ENCODE results near the gene ATP6V0D1.

ATP6V0D1 gene

DNA sequence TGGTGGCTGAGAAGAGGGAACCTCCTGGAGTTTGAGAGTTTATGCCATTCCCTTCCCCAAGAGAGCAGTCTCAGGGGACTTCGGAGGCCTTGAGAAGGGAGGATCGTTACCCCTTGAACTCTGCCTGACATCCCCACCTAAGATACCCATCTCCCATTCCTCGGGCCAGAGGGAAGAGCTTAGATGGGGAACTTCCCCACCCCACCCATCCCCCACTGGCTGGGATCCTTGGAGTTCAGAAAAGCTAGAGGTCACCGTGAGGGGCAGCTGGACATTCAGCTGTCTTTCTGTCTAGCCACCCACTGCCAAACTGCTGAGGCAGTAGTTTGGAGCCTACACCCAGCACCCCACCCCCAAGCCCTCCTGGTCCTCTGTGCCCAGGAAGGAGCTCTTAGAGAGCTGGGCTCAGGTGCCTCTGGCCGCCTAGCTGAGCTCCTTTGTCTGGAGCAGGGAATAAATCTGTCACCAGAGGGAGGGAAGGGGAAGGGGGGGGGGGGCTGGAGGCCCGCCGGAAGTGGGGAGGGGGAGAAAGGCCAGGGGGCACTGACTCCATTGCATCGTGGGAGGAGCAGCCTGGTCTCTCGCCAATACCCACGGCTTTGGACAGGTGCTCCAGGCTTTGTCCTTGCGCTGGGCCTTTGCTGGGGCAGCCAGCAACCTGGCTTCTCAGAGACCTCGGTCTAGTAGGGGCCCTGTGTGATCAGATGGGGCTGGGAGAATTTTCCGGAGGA, 49.0 kb downstream of the ATP6V0D1 start:
- Histone ChIP-seq H3K9ac (ENCODE audit: insufficient read length) (no peak overlapping the region), H3K27ac (no peak overlapping the region), H3K9me3 (ENCODE audit: low read depth, low read length) (no peaks in the 10 kb centered on the region), H3K4me3 (no peak overlapping the region), H3K36me3 (ENCODE audit: insufficient read depth, low read length) (no peaks in the 10 kb centered on the region)
- DNase-seq (ENCODE audit: low read depth, low spot score): no peak
- TF ChIP-seq EZH2 (IDR thresholded peaks at IDR 0.05) (no peak), POLR2AphosphoS5 (IDR thresholded peaks at IDR 0.05; ENCODE audit: borderline replicate concordance, low read depth, low read length) (no peak), FOXP2 (optimal IDR thresholded peaks at IDR 0.05; ENCODE audit: control extremely low read depth, extremely low read length, insufficient read depth) (no peak)

DNA sequence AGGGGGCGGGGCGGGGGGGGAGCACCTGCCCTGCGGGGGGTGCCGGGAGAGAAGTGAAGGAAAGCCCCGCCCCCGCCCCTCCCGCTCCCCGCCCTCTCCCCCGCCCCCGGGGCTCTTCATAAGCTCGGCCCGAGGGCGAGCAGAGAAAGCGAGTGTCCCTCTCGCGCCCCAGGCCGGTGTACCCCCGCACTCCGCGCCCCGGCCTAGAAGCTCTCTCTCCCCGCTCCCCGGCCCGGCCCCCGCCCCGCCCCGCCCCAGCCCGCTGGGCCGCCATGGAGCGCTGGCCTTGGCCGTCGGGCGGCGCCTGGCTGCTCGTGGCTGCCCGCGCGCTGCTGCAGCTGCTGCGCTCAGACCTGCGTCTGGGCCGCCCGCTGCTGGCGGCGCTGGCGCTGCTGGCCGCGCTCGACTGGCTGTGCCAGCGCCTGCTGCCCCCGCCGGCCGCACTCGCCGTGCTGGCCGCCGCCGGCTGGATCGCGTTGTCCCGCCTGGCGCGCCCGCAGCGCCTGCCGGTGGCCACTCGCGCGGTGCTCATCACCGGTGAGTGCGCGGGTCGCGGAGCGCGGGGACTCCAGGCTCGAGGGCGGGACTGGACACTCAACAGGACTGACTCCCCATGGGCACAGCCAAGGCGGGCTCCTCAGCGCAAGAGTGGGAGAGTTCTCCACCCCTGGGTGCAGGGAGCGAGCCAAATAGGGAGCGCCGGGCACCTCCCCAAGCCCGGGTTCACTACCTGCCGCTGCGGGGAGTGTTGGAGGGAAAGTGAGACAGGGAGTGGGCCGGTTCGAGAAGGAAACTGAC, 49.8 kb downstream of the ATP6V0D1 start, which contains the start of gene HSD11B2:
Gene HSD11B2 (plus strand): TSS at position 145 of the 798 bp plus-strand sequence. CDS start 128 bp downstream, at position 273.
- H3K36me3 ChIP-seq (ENCODE audit: insufficient read depth, low read length): no peaks in the 10 kb centered on the region
- peak within 1 kb of the TSS; percentile 82 for H3K4me3 ChIP-seq
- H3K27ac ChIP-seq: no peak within 1 kb of the TSS
- no peaks in the 10 kb centered on the region for H3K9me3 ChIP-seq (ENCODE audit: low read depth, low read length)
- no peak for TF ChIP-seq EZH2 (IDR thresholded peaks at IDR 0.05)
- TF ChIP-seq POLR2AphosphoS5 (IDR thresholded peaks at IDR 0.05; ENCODE audit: borderline replicate concordance, low read depth, low read length): no peak
- TF ChIP-seq FOXP2 (optimal IDR thresholded peaks at IDR 0.05; ENCODE audit: control extremely low read depth, extremely low read length, insufficient read depth): no peak
- DNase-seq (ENCODE audit: low read depth, low spot score): no peak
- peak within 1 kb of the TSS; percentile 65 for H3K9ac ChIP-seq (ENCODE audit: insufficient read length)

DNA sequence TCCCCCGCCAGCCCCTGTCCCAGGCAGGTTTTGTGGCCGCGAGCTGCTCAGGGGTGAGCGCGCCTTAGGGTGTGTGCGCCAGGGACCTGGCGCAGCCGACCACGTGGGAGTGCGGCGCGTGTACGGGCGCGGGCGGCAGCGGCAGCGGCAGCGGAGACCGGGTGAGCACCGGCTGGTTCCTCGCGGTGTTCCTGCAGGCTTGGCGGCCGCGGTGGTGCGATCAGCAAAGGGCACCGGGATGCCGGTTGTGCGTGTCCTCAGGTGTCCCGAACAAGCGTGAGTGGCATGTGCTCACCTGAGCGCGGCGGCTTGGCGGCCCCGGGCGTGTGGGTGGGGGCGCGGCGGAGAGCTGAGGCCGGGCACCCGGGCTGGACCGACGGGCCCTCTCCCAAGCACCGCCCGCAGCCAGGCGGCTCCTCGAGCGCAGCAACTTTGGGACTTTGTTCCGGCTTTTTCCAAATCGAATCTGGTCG, 50.4 kb downstream of the ATP6V0D1 start:
- Histone ChIP-seq H3K27ac (no peak overlapping the region), H3K9me3 (ENCODE audit: low read depth, low read length) (no peaks in the 10 kb centered on the region), H3K9ac (ENCODE audit: insufficient read length) (peak overlapping the region; percentile 65), H3K36me3 (ENCODE audit: insufficient read depth, low read length) (no peaks in the 10 kb centered on the region), H3K4me3 (peak overlapping the region; percentile 82)
- no peak for DNase-seq (ENCODE audit: low read depth, low spot score)
- no peak for TF ChIP-seq POLR2AphosphoS5 (IDR thresholded peaks at IDR 0.05; ENCODE audit: borderline replicate concordance, low read depth, low read length)
- TF ChIP-seq EZH2 (IDR thresholded peaks at IDR 0.05): no peak
- no peak for TF ChIP-seq FOXP2 (optimal IDR thresholded peaks at IDR 0.05; ENCODE audit: control extremely low read depth, extremely low read length, insufficient read depth)

DNA sequence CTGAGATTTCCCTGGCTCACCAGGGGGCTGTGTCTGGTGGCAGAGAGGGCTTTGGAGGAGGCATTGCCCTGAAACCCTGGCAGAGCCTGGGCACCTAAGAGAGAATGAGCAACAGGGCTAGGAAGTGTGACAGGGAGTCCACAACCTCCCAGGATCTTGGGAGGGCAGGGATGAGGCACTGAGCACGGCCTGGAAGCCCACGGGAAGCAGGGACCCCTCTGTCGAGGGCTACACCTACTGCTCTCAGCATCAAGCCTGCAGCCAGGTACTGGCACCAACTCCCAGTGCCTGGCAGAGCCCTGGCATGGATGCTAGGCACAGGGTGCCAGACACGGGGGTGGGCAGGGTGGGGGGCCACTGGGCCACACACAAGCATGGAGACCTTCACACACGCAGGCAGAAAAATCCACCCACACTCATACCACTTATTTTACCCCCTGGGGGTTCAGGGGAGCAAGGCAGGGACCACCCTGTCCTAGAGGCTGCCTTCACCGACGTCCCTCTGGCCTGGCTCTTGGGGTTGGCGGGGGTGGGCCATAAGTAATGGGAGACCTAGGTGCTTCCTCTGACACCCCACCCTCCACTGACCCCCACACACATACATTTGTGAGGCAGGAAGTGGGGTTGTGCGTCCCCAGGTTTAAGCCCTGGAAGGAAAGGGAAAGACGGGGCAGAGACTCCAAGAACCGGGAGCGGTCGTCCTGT, 51.0 kb downstream of the ATP6V0D1 start:
- no peak for TF ChIP-seq EZH2 (IDR thresholded peaks at IDR 0.05)
- no peak for TF ChIP-seq FOXP2 (optimal IDR thresholded peaks at IDR 0.05; ENCODE audit: control extremely low read depth, extremely low read length, insufficient read depth)
- no peak for TF ChIP-seq POLR2AphosphoS5 (IDR thresholded peaks at IDR 0.05; ENCODE audit: borderline replicate concordance, low read depth, low read length)
- Histone ChIP-seq H3K9me3 (ENCODE audit: low read depth, low read length) (no peaks in the 10 kb centered on the region), H3K36me3 (ENCODE audit: insufficient read depth, low read length) (no peaks in the 10 kb centered on the region), H3K4me3 (peak overlapping the region; percentile 82), H3K9ac (ENCODE audit: insufficient read length) (peak overlapping the region; percentile 65), H3K27ac (no peak overlapping the region)
- DNase-seq (ENCODE audit: low read depth, low spot score): no peak

DNA sequence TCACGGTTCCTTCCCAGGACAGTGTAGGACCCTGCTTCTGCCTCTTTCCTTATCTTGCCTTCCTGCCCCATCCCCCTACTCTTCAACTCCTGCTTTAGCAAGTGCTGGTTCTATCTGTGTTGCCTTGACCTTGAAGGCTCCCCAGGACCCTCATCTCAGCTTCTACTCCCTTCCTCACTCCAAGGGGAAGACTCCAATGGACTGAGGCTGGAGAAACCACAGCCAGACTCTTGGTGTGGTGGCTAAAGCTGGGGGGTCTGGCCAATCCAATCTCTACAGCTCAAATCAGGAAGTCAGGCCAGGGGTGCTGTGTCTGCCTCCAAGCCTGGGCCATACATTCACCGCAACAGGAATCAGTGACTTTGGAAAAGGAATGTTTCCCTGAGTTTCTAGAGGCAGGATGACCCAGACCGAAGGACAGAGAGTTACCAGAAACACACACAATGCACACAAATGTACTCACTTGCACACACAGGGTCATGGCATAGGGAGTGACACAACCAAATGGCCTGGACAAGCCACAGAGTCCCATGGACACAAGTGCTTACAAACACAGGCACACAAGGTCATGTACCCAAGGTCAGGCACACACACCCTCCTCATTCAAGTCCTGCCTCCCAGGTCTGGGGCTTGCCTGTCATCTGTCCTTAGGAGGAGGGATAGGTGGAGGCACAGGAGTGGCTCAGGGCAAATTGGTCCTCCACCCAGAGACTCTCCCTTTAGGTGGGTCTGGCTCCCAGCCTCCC, 51.7 kb downstream of the ATP6V0D1 start:
- Histone ChIP-seq H3K27ac (no peak overlapping the region), H3K36me3 (ENCODE audit: insufficient read depth, low read length) (no peaks in the 10 kb centered on the region), H3K9ac (ENCODE audit: insufficient read length) (no peak overlapping the region), H3K9me3 (ENCODE audit: low read depth, low read length) (no peaks in the 10 kb centered on the region), H3K4me3 (0 out of 2 replicates have a peak overlapping the region, but pooled peaks have one; percentile 82)
- no peak for DNase-seq (ENCODE audit: low read depth, low spot score)
- no peak for TF ChIP-seq EZH2 (IDR thresholded peaks at IDR 0.05)
- TF ChIP-seq FOXP2 (optimal IDR thresholded peaks at IDR 0.05; ENCODE audit: control extremely low read depth, extremely low read length, insufficient read depth): no peak
- TF ChIP-seq POLR2AphosphoS5 (IDR thresholded peaks at IDR 0.05; ENCODE audit: borderline replicate concordance, low read depth, low read length): no peak

DNA sequence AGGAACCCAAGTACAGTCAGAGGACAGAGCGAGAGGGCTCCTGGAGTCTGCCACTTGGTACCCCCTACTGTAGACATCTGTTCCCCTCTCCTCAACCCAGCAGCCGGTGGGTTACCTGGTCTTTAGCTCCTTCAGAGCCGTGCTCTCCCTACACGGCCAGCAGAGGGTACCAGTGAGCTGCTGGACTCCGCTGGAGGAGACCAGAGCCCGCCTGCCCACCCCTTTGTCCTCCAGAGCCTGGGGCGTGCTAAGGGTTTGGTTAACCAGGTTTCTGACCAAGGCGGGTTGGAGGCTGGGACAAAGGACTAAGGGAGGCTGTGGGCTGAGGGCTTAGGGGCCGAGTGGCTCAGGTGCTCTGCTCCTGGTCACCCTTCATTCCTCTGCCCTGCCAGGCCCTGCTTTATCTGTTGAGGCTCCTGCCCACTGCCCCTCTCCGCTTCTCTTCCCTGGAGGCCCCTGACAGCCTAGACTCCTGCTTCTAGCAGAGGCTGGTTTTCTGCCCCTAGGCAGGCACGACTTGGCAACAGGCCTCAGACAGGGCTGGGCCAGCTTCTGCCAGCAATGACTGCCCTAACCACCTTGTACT, 52.7 kb downstream of the ATP6V0D1 start:
- Histone ChIP-seq H3K27ac (no peak overlapping the region), H3K9ac (ENCODE audit: insufficient read length) (no peak overlapping the region), H3K4me3 (no peak overlapping the region), H3K36me3 (ENCODE audit: insufficient read depth, low read length) (no peaks in the 10 kb centered on the region), H3K9me3 (ENCODE audit: low read depth, low read length) (no peaks in the 10 kb centered on the region)
- DNase-seq (ENCODE audit: low read depth, low spot score): no peak
- TF ChIP-seq EZH2 (IDR thresholded peaks at IDR 0.05) (no peak), POLR2AphosphoS5 (IDR thresholded peaks at IDR 0.05; ENCODE audit: borderline replicate concordance, low read depth, low read length) (no peak), FOXP2 (optimal IDR thresholded peaks at IDR 0.05; ENCODE audit: control extremely low read depth, extremely low read length, insufficient read depth) (no peak)

DNA sequence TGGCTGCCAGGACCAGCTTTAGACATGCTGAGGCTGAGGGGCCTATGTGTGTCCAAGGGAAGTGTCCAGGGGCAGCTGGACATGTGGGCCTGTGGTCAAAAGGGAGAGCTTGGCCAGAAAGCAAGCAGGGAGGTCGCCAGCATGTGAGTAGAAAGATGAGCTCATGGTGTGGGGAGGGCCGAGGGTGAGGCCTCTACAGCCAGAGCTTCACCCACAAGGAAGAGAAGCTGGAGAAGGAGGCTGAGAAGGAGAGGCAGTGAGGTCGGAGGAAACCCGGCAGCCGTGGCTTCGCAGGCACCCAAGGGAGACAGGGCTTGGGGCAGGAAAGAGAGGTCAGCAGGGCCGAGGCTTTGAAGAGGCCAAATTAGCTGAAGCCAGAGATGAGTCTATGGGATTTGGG, 54.0 kb downstream of the ATP6V0D1 start:
- no peak for TF ChIP-seq FOXP2 (optimal IDR thresholded peaks at IDR 0.05; ENCODE audit: control extremely low read depth, extremely low read length, insufficient read depth)
- no peak for TF ChIP-seq POLR2AphosphoS5 (IDR thresholded peaks at IDR 0.05; ENCODE audit: borderline replicate concordance, low read depth, low read length)
- no peak for TF ChIP-seq EZH2 (IDR thresholded peaks at IDR 0.05)
- Histone ChIP-seq H3K9ac (ENCODE audit: insufficient read length) (no peak overlapping the region), H3K27ac (no peak overlapping the region), H3K36me3 (ENCODE audit: insufficient read depth, low read length) (no peaks in the 10 kb centered on the region), H3K9me3 (ENCODE audit: low read depth, low read length) (no peaks in the 10 kb centered on the region), H3K4me3 (no peak overlapping the region)
- DNase-seq (ENCODE audit: low read depth, low spot score): no peak
